MM.1S (cell line): Measurements from ENCODE around the gene COMMD10.

Experiments
- EZH2 ChIP-seq: fragments of 300-600 bp; sonication (generic); optimal IDR thresholded peaks from 2 replicates; pipeline ENCODE3; 2017; ENCODE audit warnings: low read depth, mild to moderate bottlenecking, antibody characterized with exemption, low read length, mixed read lengths
- TF ChIP-seq, protein P1 (sequence below): fragments of 300-600 bp; sonication (generic); IDR thresholded peaks from 2 replicates; pipeline ENCODE4 v1.5.1; 2016; ENCODE audit warnings: antibody characterized with exemption, low read length, mixed read lengths

DNA sequence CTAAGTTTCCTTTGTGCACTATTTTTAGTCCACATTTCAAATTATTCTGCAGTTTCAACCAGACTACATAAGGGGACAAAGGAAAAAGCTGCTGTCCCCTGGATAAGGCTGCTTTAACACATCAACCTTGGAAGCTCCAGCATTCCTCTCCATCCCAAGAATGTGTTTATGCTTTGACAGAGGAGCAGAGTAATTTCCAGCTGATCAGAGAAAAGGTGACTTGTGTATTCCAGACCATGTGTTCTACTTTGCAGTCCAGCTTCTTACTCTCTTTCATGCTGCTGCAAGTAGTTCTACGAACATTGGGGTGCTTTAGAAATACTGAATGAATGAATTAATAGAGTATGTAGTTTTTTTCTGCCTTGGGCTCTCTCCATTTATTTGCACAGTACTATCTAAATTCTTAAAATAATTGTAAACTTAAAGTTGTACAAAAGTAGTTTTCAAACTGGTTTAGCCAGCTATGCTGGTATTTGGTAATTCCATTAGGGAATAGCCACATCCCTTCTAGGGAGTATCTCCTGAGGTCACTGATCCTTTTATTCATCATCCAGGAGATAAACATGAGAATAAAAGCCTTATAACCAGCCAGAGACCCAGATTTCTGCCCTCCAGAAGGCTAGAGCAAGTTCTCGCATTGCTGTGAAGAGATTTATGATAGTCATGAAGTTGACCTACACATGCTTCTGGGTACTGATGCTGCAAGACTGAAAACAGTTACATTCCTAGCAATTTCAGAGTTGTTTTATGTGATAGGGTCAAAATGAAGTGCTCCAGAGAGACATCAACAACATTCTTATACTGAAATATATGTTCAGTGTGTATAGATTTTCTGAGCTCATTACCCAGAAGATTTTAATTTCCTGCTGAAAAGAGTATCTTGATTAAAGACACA, 215.2 kb downstream of the COMMD10 start:
- TF ChIP-seq, protein P1, sequence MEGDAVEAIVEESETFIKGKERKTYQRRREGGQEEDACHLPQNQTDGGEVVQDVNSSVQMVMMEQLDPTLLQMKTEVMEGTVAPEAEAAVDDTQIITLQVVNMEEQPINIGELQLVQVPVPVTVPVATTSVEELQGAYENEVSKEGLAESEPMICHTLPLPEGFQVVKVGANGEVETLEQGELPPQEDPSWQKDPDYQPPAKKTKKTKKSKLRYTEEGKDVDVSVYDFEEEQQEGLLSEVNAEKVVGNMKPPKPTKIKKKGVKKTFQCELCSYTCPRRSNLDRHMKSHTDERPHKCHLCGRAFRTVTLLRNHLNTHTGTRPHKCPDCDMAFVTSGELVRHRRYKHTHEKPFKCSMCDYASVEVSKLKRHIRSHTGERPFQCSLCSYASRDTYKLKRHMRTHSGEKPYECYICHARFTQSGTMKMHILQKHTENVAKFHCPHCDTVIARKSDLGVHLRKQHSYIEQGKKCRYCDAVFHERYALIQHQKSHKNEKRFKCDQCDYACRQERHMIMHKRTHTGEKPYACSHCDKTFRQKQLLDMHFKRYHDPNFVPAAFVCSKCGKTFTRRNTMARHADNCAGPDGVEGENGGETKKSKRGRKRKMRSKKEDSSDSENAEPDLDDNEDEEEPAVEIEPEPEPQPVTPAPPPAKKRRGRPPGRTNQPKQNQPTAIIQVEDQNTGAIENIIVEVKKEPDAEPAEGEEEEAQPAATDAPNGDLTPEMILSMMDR: no peak
- no peak for TF ChIP-seq EZH2
